COLO829 (cell line): ENCODE data around the gene LTBP4.
"Not testable (repeated sequence)": the region's sequence is repeated elsewhere in the genome, so short reads cannot be mapped to it uniquely, and the experiment has no call there.

Experiments
- DNase-seq: peaks from one replicate; pipeline ENCODE4 v3.0.0; 2012; ENCODE audit warnings: low spot score

The LTBP4 gene

GRCh38 chr19:40629346-40629745, 28.2 kb downstream of the LTBP4 start:
- DNase-seq, result no peak

- no peak for DNase-seq
These were observed 29.5 kb downstream of the LTBP4 start for GRCh38 chr19:40630571-40631160.

- DNase-seq, result no peak
These were observed 31.3 kb downstream of the LTBP4 start for GRCh38 chr19:40632311-40633036.

- DNase-seq, result no peak
These were observed 32.0 kb downstream of the LTBP4 start for GRCh38 chr19:40633207-40633606.

GRCh38 chr19:40638327-40638726, 37.2 kb downstream of the LTBP4 start:
- no peak for DNase-seq

GRCh38 chr19:40639638-40639982, 38.4 kb downstream of the LTBP4 start:
- no peak for DNase-seq

- DNase-seq, result no peak
These were observed 39.6 kb downstream of the LTBP4 start for GRCh38 chr19:40640744-40641143.

- DNase-seq, result no peak
These were observed 40.1 kb downstream of the LTBP4 start for GRCh38 chr19:40641281-40641680.

GRCh38 chr19:40642051-40642706, 41.0 kb downstream of the LTBP4 start:
- DNase-seq, result no peak

GRCh38 chr19:40642757-40643305, 41.7 kb downstream of the LTBP4 start:
- DNase-seq, result no peak

GRCh38 chr19:40646743-40647254, 45.6 kb downstream of the LTBP4 start:
- no peak for DNase-seq

- DNase-seq, result not testable (repeated sequence)
These were observed 48.9 kb downstream of the LTBP4 start for GRCh38 chr19:40649903-40650675.

GRCh38 chr19:40650749-40651305, 49.7 kb downstream of the LTBP4 start:
- no peak for DNase-seq

- not testable (repeated sequence) for DNase-seq
These were observed 51.1 kb downstream of the LTBP4 start for GRCh38 chr19:40652303-40652702.

- DNase-seq, result not testable (repeated sequence)
These were observed 54.5 kb downstream of the LTBP4 start for GRCh38 chr19:40655684-40656083.

GRCh38 chr19:40658031-40658430, 56.9 kb downstream of the LTBP4 start:
- DNase-seq, result no peak

GRCh38 chr19:40659116-40659515, 57.9 kb downstream of the LTBP4 start:
- no peak for DNase-seq

GRCh38 chr19:40659566-40659965, 58.4 kb downstream of the LTBP4 start:
- DNase-seq, result no peak

- DNase-seq, result no peak
These were observed 60.4 kb downstream of the LTBP4 start for GRCh38 chr19:40661616-40662015.

GRCh38 chr19:40662925-40663694, 61.9 kb downstream of the LTBP4 start:
- peak; percentile 64 for DNase-seq
